A549 (cell line): ENCODE data around the gene RIPK4.

Source experiments
- CHD2 ChIP-seq: fragments of 150-350 bp; IDR thresholded peaks from 2 replicates; pipeline ENCODE4 v1.6.1; 2014; ENCODE audit warnings: low read length; ENCODE audit not compliant: partially characterized antibody
- CTCF ChIP-seq: fragments of >200 bp; sonication (Bioruptor Twin); formaldehyde crosslinking; IDR thresholded peaks from 3 replicates; pipeline ENCODE4 v1.5.1; 2016
- POLR2A ChIP-seq: IDR thresholded peaks from 2 replicates; pipeline ENCODE4 v1.6.1; 2012; ENCODE audit warnings: mild to moderate bottlenecking, low read length
- RAD21 ChIP-seq, 2 experiments: fragments of >200 bp in 1 of 2; sonication (Bioruptor Twin) in 1 of 2; formaldehyde crosslinking in 1 of 2; IDR thresholded peaks in 1 of 2; conservative IDR thresholded peaks in 1 of 2; 2 replicates in 1 of 2; 3 replicates in 1 of 2; pipeline ENCODE4 v1.6.1; 2012 to 2018; ENCODE audit warnings: inconsistent platforms in 1 of 2
- USF2 ChIP-seq: fragments of 450-650 bp; IDR thresholded peaks from 2 replicates; pipeline ENCODE4 v1.6.1; 2014; ENCODE audit warnings: antibody characterized with exemption

- TF ChIP-seq RAD21 (conservative IDR thresholded peaks at IDR 0.05 in 1 of 2, IDR thresholded peaks at IDR 0.05 in 1 of 2) (no peak), CTCF (no peak), POLR2A (no peak), USF2 (no peak), CHD2 (no peak)
Measured at GRCh38 chr21:41804381-41804780, 37.5 kb upstream of the RIPK4 start.
